Suprapubic skin (tissue), 4 donors: ENCODE measurements around the gene LMF1. TPM values are rescaled to one million over a fixed set of nuclear protein-coding genes. Genes with fewer than 3 reads are reported as not detected.

ENCODE experiments used
- DNase-seq, 2 donors: peaks; one replicate each; pipeline ENCODE4 v3.0.0-alpha.2; 2019; ENCODE audit warnings: low spot score in 2 of 2
- H3K27ac ChIP-seq: fragments of 200-600 bp; sonication (generic); one replicate; pipeline ENCODE4 v1.5.1; 2019
- H3K27me3 ChIP-seq: fragments of 200-600 bp; sonication (generic); one replicate; pipeline ENCODE4 v1.5.1; 2019
- H3K36me3 ChIP-seq: fragments of 200-600 bp; sonication (generic); one replicate; pipeline ENCODE4 v1.5.1; 2019
- H3K4me1 ChIP-seq: fragments of 200-600 bp; sonication (generic); one replicate; pipeline ENCODE4 v1.5.1; 2019
- H3K4me3 ChIP-seq: fragments of 200-600 bp; sonication (generic); one replicate; pipeline ENCODE4 v1.5.1; 2019; ENCODE audit warnings: mild to moderate bottlenecking
- H3K9me3 ChIP-seq: fragments of 200-600 bp; sonication (generic); one replicate; pipeline ENCODE4 v1.5.1; 2019
- EP300 ChIP-seq: sonication (generic); formaldehyde crosslinking; IDR thresholded peaks from one replicate; pipeline ENCODE4 v1.6.1; 2017; ENCODE audit warnings: antibody characterized with exemption
- POLR2A ChIP-seq, 2 donors: fragments of 450-650 bp; IDR thresholded peaks; one replicate each; pipeline ENCODE4 v1.6.1; 2017; ENCODE audit warnings: antibody characterized with exemption in 2 of 2, mild to moderate bottlenecking in 2 of 2, moderate library complexity in 2 of 2
- POLR2AphosphoS5 ChIP-seq, 3 donors: sonication (generic); formaldehyde crosslinking; IDR thresholded peaks; one replicate each; pipeline ENCODE4 v1.6.1; 2017; ENCODE audit warnings: antibody characterized with exemption in 3 of 3
- WGBS: methylation state at CpG from one replicate; pipeline ENCODE4 v1.1.5; 2018; 5-methylcytosine and 5-hydroxymethylcytosine counted together
- total RNA-seq, 4 donors: library from RNA; depleted of rRNA; stranded (reverse); fragments of >200 nt; gene quantifications; one replicate each; pipeline ENCODE4 v1.1.0, GENCODE V29; 2016
- TF ChIP-seq, protein P1 (sequence below), 2 donors: fragments of 200-600 bp in 1 of 2; fragments of 450-650 bp in 1 of 2; sonication (generic) in 1 of 2; IDR thresholded peaks; one replicate each; pipeline ENCODE4 v1.5.1; 2016 to 2019; ENCODE audit warnings: antibody characterized with exemption in 2 of 2, mild to moderate bottlenecking in 1 of 2, moderate library complexity in 1 of 2

LMF1 gene
- total RNA-seq, 4 donors from 2014 or later, result 32.1 to 117 (median 38.0) TPM

DNA sequence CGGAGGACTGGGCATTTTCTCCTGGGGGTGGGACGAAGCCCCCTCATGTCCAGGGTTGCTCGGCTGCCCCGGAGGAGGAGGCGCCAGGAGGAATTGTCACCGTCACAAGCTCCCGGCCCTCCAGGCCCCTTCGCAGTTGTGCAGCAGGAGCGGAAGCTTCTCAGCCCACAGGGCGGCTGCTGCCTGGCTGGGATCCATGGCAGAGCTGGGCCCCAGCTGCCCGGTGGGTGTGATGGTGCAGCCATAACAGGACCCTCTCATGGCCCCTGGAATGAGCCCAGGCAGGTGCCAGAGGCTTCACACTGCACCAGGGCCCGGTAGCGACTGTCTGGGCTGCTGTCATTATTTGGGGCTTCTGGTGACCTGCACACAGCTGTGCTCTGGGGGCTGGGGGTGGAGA, 115.3 kb downstream of the LMF1 start:
- no peak for DNase-seq
- Histone ChIP-seq H3K4me3 (no peak overlapping the region), H3K4me1 (no peaks in the 10 kb centered on the region), H3K27ac (no peak overlapping the region), H3K36me3 (no peaks in the 10 kb centered on the region), H3K27me3 (no peaks in the 10 kb centered on the region), H3K9me3 (no peaks in the 10 kb centered on the region)
- no peak for TF ChIP-seq POLR2A (IDR thresholded peaks at IDR 0.05)
- TF ChIP-seq, protein P1, sequence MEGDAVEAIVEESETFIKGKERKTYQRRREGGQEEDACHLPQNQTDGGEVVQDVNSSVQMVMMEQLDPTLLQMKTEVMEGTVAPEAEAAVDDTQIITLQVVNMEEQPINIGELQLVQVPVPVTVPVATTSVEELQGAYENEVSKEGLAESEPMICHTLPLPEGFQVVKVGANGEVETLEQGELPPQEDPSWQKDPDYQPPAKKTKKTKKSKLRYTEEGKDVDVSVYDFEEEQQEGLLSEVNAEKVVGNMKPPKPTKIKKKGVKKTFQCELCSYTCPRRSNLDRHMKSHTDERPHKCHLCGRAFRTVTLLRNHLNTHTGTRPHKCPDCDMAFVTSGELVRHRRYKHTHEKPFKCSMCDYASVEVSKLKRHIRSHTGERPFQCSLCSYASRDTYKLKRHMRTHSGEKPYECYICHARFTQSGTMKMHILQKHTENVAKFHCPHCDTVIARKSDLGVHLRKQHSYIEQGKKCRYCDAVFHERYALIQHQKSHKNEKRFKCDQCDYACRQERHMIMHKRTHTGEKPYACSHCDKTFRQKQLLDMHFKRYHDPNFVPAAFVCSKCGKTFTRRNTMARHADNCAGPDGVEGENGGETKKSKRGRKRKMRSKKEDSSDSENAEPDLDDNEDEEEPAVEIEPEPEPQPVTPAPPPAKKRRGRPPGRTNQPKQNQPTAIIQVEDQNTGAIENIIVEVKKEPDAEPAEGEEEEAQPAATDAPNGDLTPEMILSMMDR (IDR thresholded peaks at IDR 0.05), result no peak
- no peak for TF ChIP-seq POLR2AphosphoS5 (IDR thresholded peaks at IDR 0.05)
- TF ChIP-seq EP300, result no peak
- 89% methylated on average over 7 of the region's 13 CpGs for WGBS

DNA sequence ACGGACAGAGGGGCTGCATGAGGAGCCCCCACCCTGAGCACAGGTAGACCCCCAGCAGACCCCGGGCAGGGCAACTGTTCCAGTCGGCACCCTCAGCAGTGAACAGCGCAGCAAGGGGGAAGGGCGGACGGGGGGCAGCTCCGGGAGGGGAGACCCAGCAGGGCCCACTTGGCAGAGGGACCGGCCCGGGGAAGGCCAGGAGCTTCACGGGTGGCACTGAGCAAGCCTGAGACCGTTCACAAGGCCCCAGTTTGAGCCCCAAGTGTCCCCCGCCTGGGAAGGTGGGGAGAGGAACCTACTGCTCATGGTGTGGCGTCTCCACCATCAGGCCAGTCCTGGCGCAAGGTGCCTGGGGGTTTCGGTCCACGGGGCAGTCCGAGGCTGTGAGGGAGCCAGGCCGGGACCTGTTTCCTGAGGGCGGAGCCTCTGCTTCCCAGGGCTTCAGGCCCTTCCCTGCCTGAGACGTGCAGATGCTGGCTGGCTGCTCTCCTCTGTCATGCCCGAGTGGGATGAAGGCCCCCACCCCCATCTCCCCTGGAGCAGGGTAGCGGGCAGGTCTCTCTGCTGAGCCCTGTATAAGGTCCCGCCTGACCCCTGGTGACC, 115.9 kb downstream of the LMF1 start:
- no peaks in the 10 kb centered on the region for H3K9me3 ChIP-seq
- H3K4me3 ChIP-seq, result no peak overlapping the region
- DNase-seq, result no peak
- TF ChIP-seq POLR2A (IDR thresholded peaks at IDR 0.05), result no peak
- H3K27me3 ChIP-seq, result no peaks in the 10 kb centered on the region
- H3K36me3 ChIP-seq, result no peaks in the 10 kb centered on the region
- WGBS, result 86% methylated on average over 18 of the region's 23 CpGs
- no peak overlapping the region for H3K27ac ChIP-seq
- H3K4me1 ChIP-seq, result no peaks in the 10 kb centered on the region

DNA sequence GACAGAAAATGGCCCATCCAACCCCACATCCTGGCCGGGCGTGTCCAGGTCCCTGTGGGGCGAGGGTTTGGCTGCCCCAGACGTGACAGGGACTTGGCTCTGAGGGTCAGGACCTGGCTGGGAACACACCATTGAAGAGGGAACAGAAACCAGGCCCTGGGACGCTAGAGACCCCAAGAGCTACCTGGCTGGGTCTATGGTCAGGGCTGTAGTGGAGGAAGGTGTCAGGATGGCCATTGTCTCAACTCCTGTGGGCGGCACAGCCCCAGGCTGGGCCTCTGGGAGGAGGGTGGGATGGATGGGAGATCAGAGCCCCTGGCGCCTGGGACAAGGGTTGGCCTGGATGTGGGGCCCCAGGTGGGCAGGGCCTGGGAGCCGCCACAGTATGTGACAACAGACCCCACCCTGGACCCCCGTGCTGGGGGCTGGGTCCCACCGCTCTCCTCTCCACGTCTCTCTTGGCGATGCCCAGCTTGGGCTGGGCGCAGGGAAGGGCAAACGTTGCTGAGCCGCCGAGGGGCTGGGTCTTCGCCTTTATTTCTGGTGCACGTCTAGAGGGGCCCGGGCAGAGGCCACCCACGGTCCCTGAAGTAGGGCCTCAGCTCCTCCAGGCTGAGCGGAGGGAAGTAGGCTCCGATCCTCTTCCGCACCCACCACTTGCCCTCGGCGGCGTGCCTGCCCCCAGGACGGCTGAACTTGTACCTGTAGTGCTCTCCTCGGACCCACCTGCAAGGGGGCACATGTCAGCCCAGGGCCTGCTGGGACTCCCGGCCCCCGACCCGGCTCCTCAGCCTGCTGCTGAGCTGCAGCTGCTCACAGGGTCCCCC, 116.6 kb downstream of the LMF1 start:
- H3K27me3 ChIP-seq, result no peaks in the 10 kb centered on the region
- H3K4me1 ChIP-seq, result no peaks in the 10 kb centered on the region
- no peaks in the 10 kb centered on the region for H3K9me3 ChIP-seq
- TF ChIP-seq, protein P1 (IDR thresholded peaks at IDR 0.05), result no peak
- TF ChIP-seq EP300 (no peak), POLR2AphosphoS5 (IDR thresholded peaks at IDR 0.05) (no peak), POLR2A (IDR thresholded peaks at IDR 0.05) (no peak)
- no peak overlapping the region for H3K4me3 ChIP-seq
- no peaks in the 10 kb centered on the region for H3K36me3 ChIP-seq
- 87% methylated on average over 18 of the region's 31 CpGs for WGBS
- no peak for DNase-seq
- H3K27ac ChIP-seq, result no peak overlapping the region

DNA sequence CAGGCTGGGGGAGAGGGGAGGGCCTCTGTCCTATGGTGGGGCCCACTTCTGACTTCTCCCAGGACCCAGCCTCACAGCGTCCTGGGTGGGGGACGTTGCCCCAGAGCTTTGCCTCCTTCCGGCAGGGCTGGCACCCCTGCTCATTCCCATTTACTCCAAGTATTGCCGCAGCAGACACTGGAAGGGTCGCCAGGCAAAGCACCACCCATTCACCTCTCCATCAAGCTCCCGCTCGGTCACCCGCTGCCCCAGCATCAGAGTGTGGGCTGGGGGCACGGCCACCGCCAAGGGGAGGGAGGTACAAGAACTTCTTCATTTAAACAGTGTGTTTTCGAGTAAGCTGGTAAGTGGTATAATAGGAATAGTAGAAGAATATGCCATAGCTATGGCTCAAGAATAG, 117.5 kb downstream of the LMF1 start:
- TF ChIP-seq EP300, result no peak
- TF ChIP-seq POLR2AphosphoS5 (IDR thresholded peaks at IDR 0.05), result no peak
- TF ChIP-seq, protein P1 (IDR thresholded peaks at IDR 0.05), result no peak
- no peak for TF ChIP-seq POLR2A (IDR thresholded peaks at IDR 0.05)
- Histone ChIP-seq H3K9me3 (no peaks in the 10 kb centered on the region), H3K36me3 (no peaks in the 10 kb centered on the region), H3K4me3 (no peak overlapping the region), H3K27ac (no peak overlapping the region), H3K27me3 (no peaks in the 10 kb centered on the region), H3K4me1 (no peaks in the 10 kb centered on the region)
- DNase-seq, result no peak
- WGBS, result 93% methylated on average over 7 of the region's 11 CpGs

DNA sequence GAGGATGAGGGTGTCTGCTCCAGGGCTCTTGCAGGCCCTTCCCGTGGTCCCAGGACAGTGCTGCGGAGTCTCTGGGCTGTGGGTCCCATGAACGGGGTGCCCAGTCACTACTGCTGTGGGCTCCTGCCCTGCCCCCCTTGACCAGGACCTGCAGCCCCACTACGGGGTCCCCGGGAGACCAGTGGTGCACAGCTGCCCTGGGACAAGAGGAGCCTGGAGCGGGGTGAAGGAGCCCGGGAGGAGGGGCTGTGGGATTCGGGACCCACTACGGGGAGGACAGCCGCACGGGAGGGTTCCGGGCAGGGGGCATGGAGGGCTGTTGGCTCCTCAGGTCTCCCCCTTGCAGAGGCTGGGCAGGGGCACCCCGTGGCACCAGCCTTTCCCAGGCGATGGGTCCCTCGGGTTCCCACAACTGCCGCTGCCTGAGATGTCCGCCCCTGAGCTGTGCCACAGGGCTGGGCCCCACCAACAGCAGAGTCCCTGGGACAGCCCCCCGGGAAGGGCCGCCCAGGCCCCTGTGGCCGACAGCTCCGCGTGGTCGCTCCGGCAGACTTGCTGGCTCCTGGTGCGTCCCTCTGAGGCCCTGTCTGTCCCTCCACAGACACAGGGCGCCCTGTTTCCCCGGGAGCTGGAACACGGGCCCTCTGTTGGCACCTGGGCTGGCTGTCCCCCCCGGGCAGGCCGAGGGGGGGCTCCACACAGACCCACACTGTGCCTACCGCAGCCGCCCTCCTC, 118.2 kb downstream of the LMF1 start:
- no peaks in the 10 kb centered on the region for H3K27me3 ChIP-seq
- no peaks in the 10 kb centered on the region for H3K36me3 ChIP-seq
- WGBS, result 100% methylated on average over 7 of the region's 32 CpGs
- TF ChIP-seq, protein P1 (IDR thresholded peaks at IDR 0.05), result no peak
- TF ChIP-seq POLR2A (IDR thresholded peaks at IDR 0.05), result no peak
- no peak for TF ChIP-seq POLR2AphosphoS5 (IDR thresholded peaks at IDR 0.05)
- no peak for TF ChIP-seq EP300
- H3K27ac ChIP-seq, result no peak overlapping the region
- DNase-seq, result no peak
- H3K4me1 ChIP-seq, result no peaks in the 10 kb centered on the region
- no peak overlapping the region for H3K4me3 ChIP-seq
- no peaks in the 10 kb centered on the region for H3K9me3 ChIP-seq
